H9 (cell line): Measurements from ENCODE around the gene C16orf89. TPM values are rescaled to one million over a fixed set of nuclear protein-coding genes. Genes with fewer than 3 reads are reported as not detected.
"Not testable (repeated sequence)": the region's sequence is repeated elsewhere in the genome, so short reads cannot be mapped to it uniquely, and the experiment has no call there.

Source experiments
- DNase-seq: peaks from one replicate; pipeline ENCODE4 v3.0.0-alpha.2; 2017
- H2AFZ ChIP-seq: one replicate; pipeline ENCODE4 v1.6.1; 2013; ENCODE audit warnings: mild to moderate bottlenecking, low read length, control low read depth, moderate library complexity
- H2AK5ac ChIP-seq: 2 replicates; pipeline ENCODE4 v1.6.1; 2013; ENCODE audit warnings: low read length, control low read depth, mixed read lengths; ENCODE audit not compliant: insufficient read length
- H2BK120ac ChIP-seq: one replicate; pipeline ENCODE4 v1.6.1; 2013; ENCODE audit warnings: low read depth, mild to moderate bottlenecking, low read length, control low read depth, inconsistent platforms; ENCODE audit not compliant: poor library complexity, severe bottlenecking
- H2BK12ac ChIP-seq: 2 replicates; pipeline ENCODE4 v1.6.1; 2013; ENCODE audit warnings: low read length, control low read depth, mixed read lengths, low read depth; ENCODE audit not compliant: insufficient read length
- H2BK15ac ChIP-seq: 2 replicates; pipeline ENCODE4 v1.6.1; 2013; ENCODE audit warnings: low read depth, low read length, control low read depth
- H2BK20ac ChIP-seq: one replicate; pipeline ENCODE4 v1.6.1; 2013; ENCODE audit warnings: low read depth, mild to moderate bottlenecking, low read length, control low read depth, inconsistent platforms; ENCODE audit not compliant: poor library complexity, severe bottlenecking
- H2BK5ac ChIP-seq: 2 replicates; pipeline ENCODE4 v1.6.1; 2013; ENCODE audit warnings: low read length, control low read depth, mixed read lengths; ENCODE audit not compliant: insufficient read length
- H3K14ac ChIP-seq: 2 replicates; pipeline ENCODE4 v1.6.1; 2013; ENCODE audit warnings: low read length, control low read depth; ENCODE audit not compliant: insufficient read depth
- H3K18ac ChIP-seq: 2 replicates; pipeline ENCODE4 v1.6.1; 2013; ENCODE audit warnings: low read depth, mild to moderate bottlenecking, mixed read lengths, low read length, control low read depth; ENCODE audit not compliant: insufficient read length
- H3K23ac ChIP-seq: 2 replicates; pipeline ENCODE4 v1.6.1; 2013; ENCODE audit warnings: low read length, control low read depth, mixed read lengths, low read depth; ENCODE audit not compliant: insufficient read length
- H3K23me2 ChIP-seq: 2 replicates; pipeline ENCODE4 v1.6.1; 2013; ENCODE audit warnings: low read depth, mild to moderate bottlenecking, mixed read lengths, low read length, control low read depth; ENCODE audit not compliant: insufficient read length, poor library complexity, severe bottlenecking
- H3K27ac ChIP-seq: 2 replicates; pipeline ENCODE4 v1.5.1; 2013; ENCODE audit warnings: low read length, control low read depth, mixed read lengths, low read depth; ENCODE audit not compliant: insufficient read length
- H3K27me3 ChIP-seq: 2 replicates; pipeline ENCODE4 v1.6.1; 2013; ENCODE audit warnings: low read length, control low read depth, inconsistent platforms; ENCODE audit not compliant: insufficient read depth
- H3K4ac ChIP-seq: 2 replicates; pipeline ENCODE4 v1.6.1; 2013; ENCODE audit warnings: low read depth, mild to moderate bottlenecking, control low read depth, inconsistent platforms, low read length, moderate library complexity
- H3K4me1 ChIP-seq: 2 replicates; pipeline ENCODE4 v1.6.1; 2013; ENCODE audit warnings: low read length, control low read depth, inconsistent platforms; ENCODE audit not compliant: insufficient read depth
- H3K4me2 ChIP-seq: 2 replicates; pipeline ENCODE4 v1.6.1; 2013; ENCODE audit warnings: low read length, control low read depth, mixed read lengths; ENCODE audit not compliant: insufficient read length, insufficient read depth
- H3K56ac ChIP-seq: 2 replicates; pipeline ENCODE4 v1.6.1; 2013; ENCODE audit warnings: low read depth, mild to moderate bottlenecking, mixed read lengths, low read length, control low read depth; ENCODE audit not compliant: insufficient read length
- H3K79me1 ChIP-seq: 2 replicates; pipeline ENCODE4 v1.6.1; 2013; ENCODE audit warnings: low read depth, mild to moderate bottlenecking, moderate library complexity, low read length, control low read depth, inconsistent platforms; ENCODE audit not compliant: insufficient read depth, poor library complexity, severe bottlenecking
- H3K79me2 ChIP-seq: 2 replicates; pipeline ENCODE4 v1.6.1; 2013; ENCODE audit warnings: low read length, control low read depth, inconsistent platforms; ENCODE audit not compliant: insufficient read depth
- H3K9ac ChIP-seq: 2 replicates; pipeline ENCODE4 v1.6.1; 2013; ENCODE audit warnings: low read length, control low read depth, mixed read lengths; ENCODE audit not compliant: insufficient read length; ENCODE audit errors: extremely low read depth
- H3K9me3 ChIP-seq: one replicate; pipeline ENCODE4 v1.6.1; 2013; ENCODE audit warnings: low read depth, low read length, inconsistent platforms; ENCODE audit not compliant: control insufficient read depth
- H3T11ph ChIP-seq: one replicate; pipeline ENCODE4 v1.6.1; 2013; ENCODE audit warnings: mild to moderate bottlenecking, low read length, control low read depth, inconsistent platforms
- H4K20me1 ChIP-seq: one replicate; pipeline ENCODE4 v1.6.1; 2013; ENCODE audit not compliant: control insufficient read depth, insufficient read length, insufficient read depth
- H4K5ac ChIP-seq: 2 replicates; pipeline ENCODE4 v1.6.1; 2013; ENCODE audit warnings: low read depth, mild to moderate bottlenecking, mixed read lengths, low read length, control low read depth; ENCODE audit not compliant: insufficient read length
- H4K8ac ChIP-seq: replicated peaks from 2 replicates; pipeline ENCODE4 v1.6.1; 2013; ENCODE audit warnings: low read length, control low read depth, mixed read lengths, low read depth; ENCODE audit not compliant: insufficient read length
- H4K91ac ChIP-seq: 2 replicates; pipeline ENCODE4 v1.6.1; 2013; ENCODE audit warnings: low read depth, mild to moderate bottlenecking, moderate library complexity, mixed read lengths, low read length, control low read depth; ENCODE audit not compliant: insufficient read length
- H3K27ac Mint-ChIP-seq, 3 experiments: 2 replicates in 2 of 3; 3 replicates in 1 of 3; pipeline ENCODE4 v1.8.0; 2020 to 2021; ENCODE audit warnings: mixed read lengths in 3 of 3, mild to moderate bottlenecking in 1 of 3, moderate library complexity in 1 of 3
- H3K27me3 Mint-ChIP-seq: 2 replicates; pipeline ENCODE4 v1.8.0; 2021; ENCODE audit warnings: low read depth, mild to moderate bottlenecking, moderate library complexity, mixed read lengths
- H3K36me3 Mint-ChIP-seq, 3 experiments: 2 replicates in 2 of 3; 3 replicates in 1 of 3; pipeline ENCODE4 v1.8.0; 2020 to 2021; ENCODE audit warnings: low read depth in 3 of 3, mixed read lengths in 3 of 3; ENCODE audit not compliant: insufficient read depth in 1 of 3
- H3K4me1 Mint-ChIP-seq, 2 experiments: 2 replicates each; pipeline ENCODE4 v1.8.0; 2020; ENCODE audit warnings: mixed read lengths in 2 of 2
- H3K4me3 Mint-ChIP-seq, 2 experiments: 2 replicates in 1 of 2; 3 replicates in 1 of 2; pipeline ENCODE4 v1.8.0; 2020 to 2021; ENCODE audit warnings: mild to moderate bottlenecking in 2 of 2, mixed read lengths in 2 of 2, moderate library complexity in 1 of 2
- H3K9me3 Mint-ChIP-seq, 2 experiments: 2 replicates in 1 of 2; 3 replicates in 1 of 2; pipeline ENCODE4 v1.8.0; 2020; ENCODE audit warnings: mild to moderate bottlenecking in 2 of 2, mixed read lengths in 2 of 2, moderate library complexity in 1 of 2
- WGBS: extraction: QIAGEN DNeasy Blood & Tissue Kit; methylation state at CpG from one replicate; pipeline ENCODE4 v1.1.7; 2013; ENCODE audit warnings: missing lambda C conversion rate, low lambda C conversion rate, mixed read lengths; ENCODE audit not compliant: insufficient read length; ENCODE audit errors: extremely low coverage; 5-methylcytosine and 5-hydroxymethylcytosine counted together
- total RNA-seq: library from RNA; stranded (reverse); gene quantifications from 2 replicates; pipeline ENCODE4 v1.2.1, GENCODE V29; 2021

C16orf89 gene
- total RNA-seq, 1 experiment from 2014 or later, result 2.5 TPM

DNA sequence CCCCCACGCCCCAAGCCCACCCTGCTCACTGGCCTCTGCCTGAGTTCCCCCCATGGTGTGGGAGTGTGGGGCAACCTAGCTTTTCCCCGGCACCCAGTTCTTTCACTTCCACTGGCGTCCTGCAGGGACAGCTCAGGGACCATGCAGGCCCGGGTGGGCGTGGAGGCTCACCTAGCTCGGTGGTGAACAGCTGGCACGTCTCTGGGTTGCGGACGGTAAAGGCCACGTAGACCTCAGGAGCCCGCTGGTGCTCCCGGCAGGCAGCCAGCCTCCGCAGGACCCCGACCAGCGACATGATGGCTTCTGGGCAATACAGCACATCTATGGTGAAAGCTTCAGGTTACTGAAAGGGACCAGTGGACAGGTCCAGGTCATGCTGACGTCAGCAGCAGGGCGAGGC lies 23.2 kb upstream of the C16orf89 start:
- Mint-ChIP-seq H3K36me3 (peaks cover 29 to 67% (median 65%) of the 10 kb centered on the region in 3 experiments; a peak in 6 of 7 replicates), H3K4me1 (peaks cover 7 to 11% of the 10 kb centered on the region in 2 experiments)
- not testable (repeated sequence) for H2BK12ac ChIP-seq, H3K27ac ChIP-seq, H3T11ph ChIP-seq, H2BK120ac ChIP-seq, H3K18ac ChIP-seq, H2BK20ac ChIP-seq, H3K4me1 ChIP-seq, H3K27me3 Mint-ChIP-seq, H3K4ac ChIP-seq, H2AK5ac ChIP-seq, H3K14ac ChIP-seq, DNase-seq, H3K27ac Mint-ChIP-seq, H3K23ac ChIP-seq, H4K5ac ChIP-seq, H3K9me3 ChIP-seq, H3K27me3 ChIP-seq, H3K56ac ChIP-seq, H4K8ac ChIP-seq, H3K23me2 ChIP-seq, H3K9ac ChIP-seq, H3K79me1 ChIP-seq, H4K91ac ChIP-seq, H3K4me3 Mint-ChIP-seq, H3K9me3 Mint-ChIP-seq, H2AFZ ChIP-seq, H3K79me2 ChIP-seq, H2BK5ac ChIP-seq, H2BK15ac ChIP-seq, H4K20me1 ChIP-seq, H3K4me2 ChIP-seq
- WGBS, result no CpG with 5 or more reads among the region's 17 CpGs

DNA sequence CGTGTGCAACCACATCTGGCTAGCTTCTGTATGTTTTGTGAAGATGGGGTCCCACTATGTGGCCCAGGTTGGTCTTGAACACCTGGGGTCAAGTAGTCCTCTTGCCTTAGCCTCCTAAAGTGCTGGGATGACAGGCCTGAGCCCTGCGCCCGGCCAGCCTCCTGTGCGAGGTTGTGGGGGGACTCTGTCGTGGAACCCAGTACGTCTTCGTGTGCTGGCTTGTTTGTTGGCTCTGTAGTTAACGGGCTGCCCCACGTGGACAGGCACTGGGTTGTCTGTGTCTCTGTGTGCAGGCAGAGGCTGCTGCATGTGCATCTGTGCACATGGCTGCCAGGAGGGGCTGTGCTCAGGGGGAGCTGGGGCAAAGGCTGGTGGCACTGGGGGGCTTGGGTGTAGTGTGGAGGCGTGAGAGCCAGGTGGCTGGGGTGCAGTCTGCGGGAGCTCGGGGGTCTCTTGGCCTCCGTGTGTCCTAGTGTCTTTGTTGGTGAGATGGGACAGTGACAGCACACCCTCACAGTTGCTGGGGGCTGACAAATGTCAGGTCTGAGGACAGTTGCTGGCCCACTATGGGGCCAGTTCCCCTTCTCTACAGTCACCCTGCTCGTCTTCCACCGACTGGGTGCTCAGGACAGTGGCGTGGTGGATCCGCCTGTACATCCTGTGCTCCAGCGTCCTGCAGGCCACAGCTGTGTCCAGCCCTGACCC lies 22.5 kb upstream of the C16orf89 start:
- H3K79me2 ChIP-seq, H2AFZ ChIP-seq, H3K56ac ChIP-seq, H3K27me3 Mint-ChIP-seq, H4K20me1 ChIP-seq, H3T11ph ChIP-seq, H3K27ac ChIP-seq, H3K4ac ChIP-seq, H2BK5ac ChIP-seq, H3K4me1 ChIP-seq, H4K8ac ChIP-seq, H3K9me3 Mint-ChIP-seq, H3K27ac Mint-ChIP-seq, H3K9me3 ChIP-seq, H4K5ac ChIP-seq, H3K9ac ChIP-seq, H3K23me2 ChIP-seq, H3K4me3 Mint-ChIP-seq, H2BK20ac ChIP-seq, H3K23ac ChIP-seq, H4K91ac ChIP-seq, H3K4me2 ChIP-seq, H3K14ac ChIP-seq, H2BK15ac ChIP-seq, H2BK12ac ChIP-seq, DNase-seq, H2AK5ac ChIP-seq, H3K18ac ChIP-seq, H3K79me1 ChIP-seq, H3K27me3 ChIP-seq, H2BK120ac ChIP-seq: not testable (repeated sequence)
- no CpG with 5 or more reads among the region's 18 CpGs for WGBS
- Mint-ChIP-seq H3K4me1 (peaks cover 7 to 11% of the 10 kb centered on the region in 2 experiments), H3K36me3 (peaks cover 25 to 69% (median 64%) of the 10 kb centered on the region in 3 experiments; a peak in 6 of 7 replicates)
